GM21381 (cell line): Measurements from ENCODE around the gene SLC26A4.

ENCODE experiments used
- ATAC-seq: cut with Tn5 transposase; IDR thresholded peaks from one replicate; pipeline ENCODE4 v1.9.1; 2021; ENCODE audit warnings: mild to moderate bottlenecking, moderate library complexity; ENCODE audit not compliant: unreplicated experiment

Gene SLC26A4

DNA sequence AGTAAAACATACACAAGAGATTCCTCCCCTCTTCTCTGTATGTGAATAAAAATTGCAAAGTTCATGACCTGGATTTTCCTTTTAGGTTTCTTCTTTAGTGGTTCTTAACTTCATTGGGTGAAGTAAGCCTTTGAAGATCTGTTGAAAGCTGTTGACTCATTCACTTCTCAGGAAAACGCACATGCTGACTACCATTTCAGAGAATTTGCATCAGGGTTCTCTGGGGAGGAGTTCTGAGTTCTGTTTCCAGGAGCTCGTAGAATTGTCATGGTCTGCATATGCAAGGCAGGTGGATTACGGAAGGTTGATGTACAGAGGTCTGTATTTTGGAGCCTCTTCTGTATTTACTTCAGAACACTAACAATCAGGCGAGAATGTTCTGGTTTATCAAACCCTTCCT lies 962 bp upstream of the SLC26A4 start:
- ATAC-seq, result no peak

DNA sequence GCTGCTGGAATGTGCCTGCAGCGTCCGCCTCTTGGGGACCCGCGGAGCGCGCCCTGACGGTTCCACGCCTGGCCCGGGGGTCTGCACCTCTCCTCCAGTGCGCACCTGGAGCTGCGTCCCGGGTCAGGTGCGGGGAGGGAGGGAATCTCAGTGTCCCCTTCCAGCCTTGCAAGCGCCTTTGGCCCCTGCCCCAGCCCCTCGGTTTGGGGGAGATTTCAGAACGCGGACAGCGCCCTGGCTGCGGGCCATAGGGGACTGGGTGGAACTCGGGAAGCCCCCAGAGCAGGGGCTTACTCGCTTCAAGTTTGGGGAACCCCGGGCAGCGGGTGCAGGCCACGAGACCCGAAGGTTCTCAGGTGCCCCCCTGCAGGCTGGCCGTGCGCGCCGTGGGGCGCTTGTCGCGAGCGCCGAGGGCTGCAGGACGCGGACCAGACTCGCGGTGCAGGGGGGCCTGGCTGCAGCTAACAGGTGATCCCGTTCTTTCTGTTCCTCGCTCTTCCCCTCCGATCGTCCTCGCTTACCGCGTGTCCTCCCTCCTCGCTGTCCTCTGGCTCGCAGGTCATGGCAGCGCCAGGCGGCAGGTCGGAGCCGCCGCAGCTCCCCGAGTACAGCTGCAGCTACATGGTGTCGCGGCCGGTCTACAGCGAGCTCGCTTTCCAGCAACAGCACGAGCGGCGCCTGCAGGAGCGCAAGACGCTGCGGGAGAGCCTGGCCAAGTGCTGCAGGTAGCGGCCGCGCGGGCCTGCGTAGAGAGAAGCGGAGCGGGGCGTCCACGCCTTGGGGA lies 645 bp downstream of the SLC26A4 start:
- peak; percentile 53 for ATAC-seq

DNA sequence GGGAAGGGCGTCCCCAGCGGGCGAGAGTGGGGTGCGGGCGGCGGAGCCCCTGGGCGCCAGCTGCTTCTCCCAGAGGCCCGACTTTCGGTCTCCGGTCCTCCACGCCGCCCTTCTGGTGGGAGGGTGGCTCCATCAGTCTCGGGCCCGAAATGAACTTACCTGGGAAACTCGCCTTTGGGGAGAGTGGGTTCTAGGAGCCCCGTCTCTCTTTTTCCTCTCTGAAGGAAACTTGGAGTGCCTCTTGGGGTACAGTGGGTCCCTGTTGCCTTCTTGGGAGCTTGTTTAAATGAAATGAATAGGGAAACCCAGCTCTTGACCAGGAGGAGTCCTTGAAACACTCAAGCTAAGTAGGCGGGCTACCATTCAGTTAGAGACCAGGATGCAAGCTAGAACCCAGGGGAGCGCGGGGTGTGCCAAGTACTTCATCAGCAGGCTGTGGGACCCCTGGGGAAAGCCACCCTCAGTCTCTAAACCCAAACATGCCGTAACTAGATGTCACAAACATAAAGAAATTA lies 1.3 kb downstream of the SLC26A4 start:
- ATAC-seq, result no peak

DNA sequence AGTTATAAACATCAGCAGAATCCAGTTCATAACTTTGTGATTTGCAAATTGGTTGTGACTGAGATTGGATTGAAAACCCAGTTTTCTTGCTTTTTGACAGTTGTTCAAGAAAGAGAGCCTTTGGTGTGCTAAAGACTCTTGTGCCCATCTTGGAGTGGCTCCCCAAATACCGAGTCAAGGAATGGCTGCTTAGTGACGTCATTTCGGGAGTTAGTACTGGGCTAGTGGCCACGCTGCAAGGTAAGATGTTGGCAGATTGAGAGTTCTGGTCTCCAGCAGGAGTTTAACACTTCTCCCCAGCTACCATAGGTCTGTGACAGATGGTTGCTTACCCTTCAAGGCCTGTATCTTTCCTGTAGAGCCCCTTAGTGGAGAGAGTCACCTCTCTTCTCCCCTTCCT lies 2.6 kb downstream of the SLC26A4 start:
- ATAC-seq, result no peak

DNA sequence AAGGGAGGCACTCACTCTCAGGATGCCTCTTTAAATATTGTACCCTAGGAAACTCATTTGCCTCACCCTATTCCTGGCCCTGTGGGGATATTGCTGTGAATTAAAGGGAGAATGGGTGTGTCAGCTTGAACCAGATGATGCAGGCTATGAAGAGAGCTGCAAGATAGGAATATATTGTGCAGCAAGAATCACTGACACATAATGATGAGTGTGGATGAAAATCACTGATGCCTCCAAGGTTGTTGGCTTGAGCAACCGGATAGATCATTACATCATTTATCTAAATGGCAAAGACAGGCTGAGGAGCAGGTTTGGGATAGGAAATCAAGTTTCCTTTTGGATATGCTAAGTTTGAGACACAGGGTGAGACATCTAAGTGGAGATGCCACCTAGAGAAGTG lies 6.2 kb downstream of the SLC26A4 start:
- no peak for ATAC-seq

DNA sequence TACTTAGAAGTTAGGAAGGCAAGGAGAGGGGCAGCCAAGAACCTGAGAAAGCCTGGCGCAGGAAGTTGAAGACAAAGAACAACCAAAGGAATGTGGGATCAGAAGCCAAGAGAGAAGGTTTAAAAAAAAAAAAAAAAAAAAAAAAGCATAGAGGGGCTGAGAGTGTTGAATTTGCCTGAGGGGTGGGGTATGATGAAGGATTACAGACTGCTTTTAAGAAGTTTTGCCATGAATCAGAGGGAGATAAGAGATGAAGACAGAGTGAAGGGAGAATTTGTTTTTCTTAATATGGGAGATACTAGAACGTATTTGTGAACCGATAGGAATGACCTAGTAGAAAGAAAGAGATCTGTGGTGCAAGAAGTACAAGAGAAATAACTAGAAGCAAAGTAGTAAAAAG lies 6.7 kb downstream of the SLC26A4 start:
- ATAC-seq, result no peak

DNA sequence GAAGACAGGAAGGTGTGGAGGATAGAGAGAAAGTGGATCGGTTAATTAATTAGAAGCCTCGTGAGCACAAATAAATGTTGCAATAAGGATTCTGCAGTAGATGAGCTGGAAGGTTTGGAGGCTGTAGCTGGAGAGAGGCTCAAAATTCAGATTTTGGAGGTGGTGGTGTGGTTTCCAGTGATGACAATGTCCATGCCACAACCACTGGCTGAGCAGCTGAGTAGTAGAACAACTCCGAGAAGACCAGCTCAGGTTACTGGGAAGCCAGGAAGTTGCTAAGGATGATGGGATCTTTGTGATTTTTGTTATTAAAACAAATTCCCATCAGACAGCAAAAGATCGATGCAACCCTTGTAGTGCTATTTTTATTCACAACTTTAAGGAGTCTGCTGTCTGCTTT lies 7.7 kb downstream of the SLC26A4 start:
- ATAC-seq, result no peak

DNA sequence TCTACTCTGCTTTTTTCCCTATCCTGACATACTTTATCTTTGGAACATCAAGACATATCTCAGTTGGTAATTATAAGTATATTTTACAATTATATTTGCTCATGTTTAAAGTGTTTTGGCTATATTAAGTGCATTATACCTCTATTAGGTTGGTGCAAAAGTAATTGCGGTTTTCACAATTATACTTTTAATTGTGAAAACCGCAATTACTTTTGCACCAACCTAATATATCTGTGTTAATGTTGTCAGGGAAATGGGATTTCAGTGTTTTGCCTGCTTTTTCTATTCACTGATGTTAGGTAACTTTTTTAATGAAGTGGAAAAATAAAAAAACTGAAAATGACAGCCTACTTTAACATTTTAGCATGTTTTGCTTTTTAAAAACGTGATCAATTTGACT lies 11.6 kb downstream of the SLC26A4 start:
- ATAC-seq, result no peak

DNA sequence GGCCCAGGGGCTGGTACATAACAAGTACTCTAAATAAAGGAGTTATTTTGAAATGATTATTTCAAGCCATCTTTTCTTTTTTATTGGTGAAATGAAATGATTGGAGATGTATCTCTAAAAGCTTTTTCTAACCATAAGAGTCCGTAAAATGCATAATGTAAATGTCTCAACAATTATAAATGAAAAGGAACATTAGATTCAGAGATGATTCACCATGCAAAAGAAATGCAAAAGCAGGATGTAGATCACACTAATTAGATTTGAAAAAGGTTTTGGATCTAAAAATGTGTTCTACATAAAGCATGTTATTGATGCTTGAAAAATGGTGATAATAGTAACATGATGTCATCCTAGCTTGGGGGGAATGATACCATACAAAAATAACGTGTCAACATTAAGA lies 15.6 kb downstream of the SLC26A4 start:
- ATAC-seq, result no peak

DNA sequence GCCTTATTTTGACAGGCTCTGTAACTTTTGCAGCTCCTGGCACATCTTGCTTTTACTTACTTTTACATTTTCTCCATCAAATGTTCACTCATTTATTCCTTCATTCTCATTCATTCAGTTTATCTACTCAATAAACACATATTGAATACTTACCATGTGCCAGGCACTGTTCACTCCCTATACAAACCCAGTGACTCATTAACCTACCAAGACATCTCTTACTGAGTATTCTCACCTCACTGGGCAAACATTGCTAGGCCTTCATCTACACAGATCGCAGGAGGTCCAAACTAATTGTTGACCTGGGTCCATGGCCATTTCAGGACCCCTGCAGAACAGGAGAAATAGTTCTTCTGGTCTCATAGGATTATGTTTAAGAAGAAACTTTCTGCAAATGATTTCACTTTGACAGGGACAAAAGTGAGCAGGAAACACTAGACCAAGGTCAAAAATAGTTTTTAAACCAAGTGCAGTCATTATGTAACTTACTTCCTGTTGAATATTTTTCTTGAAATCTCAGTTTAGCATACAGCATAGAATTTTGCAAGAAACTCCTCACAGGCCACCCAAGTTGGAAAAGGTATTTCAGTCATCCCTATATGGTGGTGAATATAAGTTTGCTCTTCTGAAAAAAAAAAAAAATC lies 17.6 kb downstream of the SLC26A4 start:
- ATAC-seq, result no peak

DNA sequence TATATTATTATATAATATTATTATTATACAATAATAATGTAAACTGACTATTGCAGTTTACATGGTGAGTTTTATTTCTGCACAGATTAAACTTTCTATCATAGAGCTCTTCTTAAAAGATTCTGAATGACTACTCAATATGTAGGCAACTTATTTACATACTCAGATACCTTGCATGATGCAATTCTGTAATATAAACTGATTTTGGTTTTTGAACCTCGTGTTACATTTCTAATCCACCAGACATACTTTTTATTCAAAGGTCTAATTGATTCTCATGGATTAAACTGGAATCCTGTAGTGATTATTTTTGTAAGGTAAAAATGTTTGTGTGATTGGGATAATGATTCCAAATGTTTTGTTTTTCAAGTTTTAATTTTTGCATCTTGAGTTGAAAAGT lies 19.9 kb downstream of the SLC26A4 start:
- no peak for ATAC-seq

DNA sequence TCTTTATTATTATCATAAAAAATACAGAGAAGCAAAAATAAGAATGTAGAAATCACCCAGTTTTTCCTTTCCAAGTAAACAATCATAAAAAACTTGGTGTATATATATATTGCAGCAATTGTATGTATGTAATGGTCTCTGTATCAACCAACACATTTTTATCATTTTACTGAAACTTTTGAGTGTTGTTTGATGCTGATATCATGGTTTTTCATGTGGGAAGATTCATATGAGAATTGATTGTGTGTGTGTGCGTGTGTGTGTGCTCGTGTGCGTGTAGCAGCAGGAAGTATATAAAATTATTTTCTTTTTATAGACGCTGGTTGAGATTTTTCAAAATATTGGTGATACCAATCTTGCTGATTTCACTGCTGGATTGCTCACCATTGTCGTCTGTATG lies 22.3 kb downstream of the SLC26A4 start:
- no peak for ATAC-seq

DNA sequence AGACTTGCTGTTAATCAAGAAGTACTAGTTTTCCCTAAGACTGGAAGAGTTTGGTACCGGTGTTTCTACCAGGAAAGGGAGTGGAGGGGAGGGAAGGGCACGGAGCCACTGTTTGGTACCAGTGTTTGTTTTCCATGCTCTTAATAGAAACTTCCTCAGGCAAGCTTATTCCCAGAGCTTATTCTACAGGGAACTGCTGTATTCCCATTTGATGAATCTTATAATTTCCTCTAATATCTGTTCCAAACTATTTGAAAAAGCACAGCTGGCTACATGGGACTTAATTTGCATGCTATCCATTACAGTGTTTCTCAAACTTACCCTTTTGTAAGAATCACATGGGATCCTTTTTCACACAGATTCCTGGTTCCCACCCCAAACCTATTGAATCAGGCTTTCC lies 23.7 kb downstream of the SLC26A4 start:
- no peak for ATAC-seq

DNA sequence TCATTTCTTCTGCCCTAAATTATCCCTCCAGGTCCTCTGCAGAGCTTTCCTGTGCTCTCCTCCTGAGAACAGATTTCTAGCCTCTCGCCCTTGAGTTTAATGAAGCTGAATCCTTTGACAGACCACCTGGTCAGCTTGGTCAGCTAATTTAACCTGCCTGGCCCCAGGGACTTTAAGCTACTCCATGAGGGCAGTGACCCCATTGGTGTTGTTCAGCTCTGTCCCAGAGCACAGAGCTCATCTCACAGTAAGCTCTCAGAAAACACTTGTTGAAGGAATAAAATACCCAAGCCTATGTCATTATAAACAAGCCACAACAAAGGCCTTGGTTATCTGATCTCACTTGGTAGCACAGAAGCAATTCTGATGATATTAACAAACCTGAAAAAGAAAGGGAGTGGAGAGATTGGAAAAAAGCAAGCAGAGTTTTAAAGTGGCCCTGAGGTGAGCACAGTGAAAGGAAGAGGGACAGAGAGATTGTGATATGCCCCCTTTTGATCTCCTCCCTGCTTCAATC lies 24.4 kb downstream of the SLC26A4 start:
- no peak for ATAC-seq

DNA sequence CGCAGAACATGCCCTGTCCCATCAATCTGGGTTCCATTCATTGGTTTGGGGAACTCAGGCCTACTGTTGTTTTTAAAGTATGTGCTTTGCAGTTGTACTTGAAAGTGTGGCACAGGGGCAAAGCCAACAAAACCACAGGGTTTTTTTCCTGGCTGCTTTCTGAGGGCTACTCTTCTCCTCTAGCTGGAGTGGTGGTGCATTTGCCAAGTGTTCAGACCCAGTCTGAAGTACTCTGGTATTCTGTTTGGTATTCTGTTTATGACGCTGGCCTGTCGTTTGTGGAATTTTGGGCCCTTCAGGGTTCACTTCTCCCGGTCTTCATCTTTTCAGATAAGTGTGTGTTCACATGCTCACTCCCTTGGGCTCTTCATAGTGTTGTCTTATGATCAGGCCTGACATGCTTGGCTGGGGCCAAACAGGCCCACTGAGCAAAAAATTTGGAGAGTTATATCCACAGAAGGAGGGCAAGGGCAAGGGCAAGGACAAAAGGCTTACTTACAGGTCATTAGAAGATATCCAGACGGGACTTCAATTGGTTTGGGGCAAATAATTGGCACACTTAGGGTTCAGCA lies 26.3 kb downstream of the SLC26A4 start:
- ATAC-seq, result no peak

DNA sequence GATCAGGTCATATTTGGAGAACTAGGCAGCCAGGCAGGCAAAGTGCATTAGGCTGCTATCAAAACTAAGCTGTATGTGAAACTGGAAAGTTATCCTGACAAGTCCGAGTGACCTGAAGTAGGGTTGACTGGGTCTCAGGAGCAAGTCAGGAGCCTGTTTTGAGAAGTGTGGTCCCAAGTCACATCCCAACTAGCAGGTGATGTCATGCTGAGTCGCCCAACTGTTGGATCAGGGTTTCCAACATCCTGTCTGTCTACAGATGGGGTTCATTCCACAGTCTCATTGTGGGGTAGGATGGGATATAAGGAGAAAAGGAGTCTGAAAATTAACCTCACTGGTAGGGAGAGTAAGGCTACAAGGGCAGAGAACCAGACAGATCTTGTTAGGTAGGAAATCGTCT lies 27.0 kb downstream of the SLC26A4 start:
- no peak for ATAC-seq

DNA sequence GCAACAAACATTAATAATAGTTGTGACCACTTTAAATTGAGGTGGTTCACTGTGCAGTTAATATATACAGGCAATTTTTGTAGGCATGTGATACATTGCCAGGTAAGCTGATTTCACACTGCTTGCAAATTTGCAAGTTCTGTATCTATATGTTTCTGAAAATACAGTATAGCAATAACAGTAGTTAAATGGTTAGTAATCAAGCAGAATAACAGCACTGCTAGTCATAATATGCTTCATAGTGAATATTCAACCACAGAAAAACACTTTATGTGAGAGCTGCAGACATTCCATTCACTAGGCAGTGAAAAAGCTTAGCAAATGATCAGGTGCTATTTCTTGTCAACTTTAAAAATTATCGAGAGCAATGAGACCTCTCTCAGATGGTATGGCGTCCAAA lies 28.9 kb downstream of the SLC26A4 start:
- ATAC-seq, result no peak

DNA sequence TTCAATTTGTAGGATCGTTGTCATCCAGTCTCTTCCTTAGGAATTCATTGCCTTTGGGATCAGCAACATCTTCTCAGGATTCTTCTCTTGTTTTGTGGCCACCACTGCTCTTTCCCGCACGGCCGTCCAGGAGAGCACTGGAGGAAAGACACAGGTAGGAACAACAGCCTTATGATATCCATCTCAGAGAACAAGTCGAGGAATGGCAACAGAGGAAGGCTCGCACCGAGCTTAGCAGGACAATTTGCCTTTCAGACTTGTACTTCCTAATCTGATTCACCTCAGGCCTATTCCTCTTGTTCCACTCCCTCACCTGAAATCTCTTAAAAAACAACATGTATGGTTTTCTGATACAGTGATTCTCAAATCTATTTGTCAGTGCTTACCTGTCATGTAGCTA lies 29.5 kb downstream of the SLC26A4 start:
- ATAC-seq, result no peak

DNA sequence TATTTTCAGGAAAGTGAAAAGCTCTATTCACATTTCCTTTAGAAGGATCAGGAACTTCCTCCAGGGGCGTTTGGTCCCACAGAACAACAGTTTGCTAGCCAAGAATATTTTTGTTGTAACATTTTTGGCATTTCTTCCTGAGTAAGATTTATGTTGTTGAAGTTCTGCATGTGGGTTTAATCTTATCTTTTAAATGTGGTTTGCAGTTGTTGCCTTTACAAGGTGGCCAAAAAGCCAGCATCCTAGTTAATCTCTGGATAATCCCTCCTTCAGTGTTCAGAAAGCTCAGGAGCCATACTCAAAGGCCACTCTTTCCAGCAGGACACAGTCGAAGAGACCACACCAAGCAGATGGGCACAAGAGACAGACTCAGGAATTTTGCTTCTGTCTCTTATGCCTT lies 30.0 kb downstream of the SLC26A4 start:
- no peak for ATAC-seq

DNA sequence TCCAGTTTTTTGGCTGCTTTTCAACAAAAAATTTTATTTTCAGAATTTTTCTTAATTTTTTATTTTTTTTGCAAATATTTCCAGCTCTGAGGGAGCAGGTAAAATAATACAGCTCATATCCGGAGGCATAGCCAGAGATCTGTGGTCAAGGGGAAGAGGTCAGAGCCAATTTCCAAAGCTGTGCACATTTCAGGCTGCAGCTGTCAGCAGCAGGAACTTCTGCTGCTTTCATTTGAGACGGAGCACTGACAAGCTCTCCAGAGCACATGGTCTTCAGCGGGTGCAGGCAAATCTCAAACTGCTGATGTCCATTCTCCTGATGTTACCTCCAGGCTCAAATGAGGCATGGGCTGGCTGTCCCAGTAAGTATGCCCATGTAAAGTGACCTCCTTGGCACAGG lies 31.1 kb downstream of the SLC26A4 start:
- no peak for ATAC-seq

DNA sequence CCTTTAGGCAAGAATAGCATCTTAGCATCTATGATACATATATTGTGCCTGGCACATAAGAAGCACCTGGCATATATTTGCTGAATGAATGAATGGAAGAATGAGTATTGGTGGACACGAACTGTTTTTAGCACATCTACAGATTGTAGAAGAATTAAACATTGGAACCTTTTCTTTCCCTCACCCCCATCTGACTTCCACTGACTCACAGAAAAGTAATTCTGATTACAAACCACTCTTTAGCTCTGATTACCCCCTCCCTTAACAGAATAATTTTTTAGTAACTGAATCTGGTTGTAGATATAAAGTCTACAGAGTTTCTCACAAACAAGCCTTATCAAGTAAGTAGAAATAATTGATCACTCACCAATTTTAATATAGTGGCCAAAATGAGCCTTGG lies 31.9 kb downstream of the SLC26A4 start:
- ATAC-seq, result no peak

DNA sequence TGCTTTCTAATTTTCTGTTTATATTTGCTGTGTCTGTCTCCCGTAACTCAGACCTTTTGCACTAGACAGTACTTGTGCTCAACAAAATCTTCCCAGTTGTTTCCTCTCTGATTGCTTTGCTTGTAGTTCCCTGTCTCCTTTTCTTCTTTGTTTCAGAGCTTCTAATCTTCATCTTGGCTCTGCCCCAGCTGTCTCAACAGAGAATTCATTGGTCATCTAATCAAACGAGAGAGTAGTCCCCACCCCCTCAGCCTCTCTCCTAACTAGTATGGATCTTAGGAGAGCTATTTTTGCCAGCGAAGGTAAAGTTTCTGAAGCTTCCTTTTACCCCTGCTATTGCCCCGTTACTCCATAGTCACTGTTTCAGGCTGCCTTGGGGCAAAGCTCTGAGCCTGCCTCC lies 32.8 kb downstream of the SLC26A4 start:
- no peak for ATAC-seq
